ENCODE data around the gene RNF183. TPM values are rescaled to one million over a fixed set of nuclear protein-coding genes. Genes with fewer than 3 reads are reported as not detected.

The RNF183 gene
- total and polyA plus RNA-seq, 9 of the 15 experiments (the other 6 are each of a cell fraction or from before 2014, with no cell fraction given), result 0.04 to 2.0 (median 0.16) TPM; not detected in 5

GRCh38 chr9:113299800-113300292 is 3.3 kb downstream of the RNF183 start (continued):
- peak; percentile 27; the same call in 1 of the 2 replicates for TF ChIP-seq TOE1 (IDR thresholded peaks at IDR 0.05; ENCODE audit: borderline replicate concordance)
- TF ChIP-seq TOE1 (CRISPR knock-in tag; IDR thresholded peaks at IDR 0.05; ENCODE audit: borderline replicate concordance, low read depth), result no peak
- TF ChIP-seq SMARCA4 (IDR thresholded peaks at IDR 0.05), result peak; percentile 57; the same call in 1 of the 2 replicates
- TF ChIP-seq L3MBTL2 (IDR thresholded peaks at IDR 0.05), result 0 out of 2 replicates have a peak, but pooled peaks have one; percentile 13

DNA sequence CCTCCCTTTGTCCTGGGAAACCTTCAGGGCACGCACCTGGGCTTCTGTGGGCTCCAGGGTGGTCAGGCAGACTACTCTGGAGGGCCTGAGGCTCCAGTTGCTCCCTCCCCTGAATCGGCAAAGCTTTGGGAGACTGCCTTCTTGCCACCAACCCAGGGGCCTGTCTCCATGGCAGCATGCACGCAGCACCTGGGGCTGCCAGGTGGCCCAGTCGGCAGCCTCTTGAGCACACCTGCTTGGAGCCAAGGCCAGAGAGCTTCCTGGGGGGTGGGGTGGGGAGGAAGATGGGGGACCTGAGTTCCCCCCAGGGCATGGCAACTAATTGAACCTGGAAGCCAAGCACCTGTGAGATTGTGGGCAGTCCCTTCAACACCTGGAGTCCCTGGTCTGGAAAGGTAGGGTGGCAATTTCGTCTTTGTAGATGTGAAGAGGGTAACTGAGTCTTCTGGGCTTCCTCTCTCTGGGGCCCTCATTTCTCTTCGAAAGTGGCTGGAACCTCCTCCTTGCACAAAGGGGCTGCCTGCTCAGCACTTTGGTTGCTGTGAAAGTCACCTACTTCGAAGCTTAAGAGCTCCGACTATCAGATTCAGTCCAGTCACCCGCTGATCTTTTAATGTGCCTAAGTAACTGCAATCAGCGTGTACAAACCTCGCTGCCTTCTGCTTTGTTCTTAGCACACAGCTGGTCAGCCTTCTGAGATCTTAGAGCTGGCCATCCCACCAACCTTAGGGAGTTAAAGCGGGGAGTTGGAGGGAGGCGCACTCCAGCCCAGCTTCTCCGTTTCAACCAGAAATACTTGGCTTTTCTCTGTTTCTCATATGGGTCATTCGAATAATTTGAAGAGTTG is 4.0 kb downstream of the RNF183 start:
- peak in 1 of 4 experiments; percentile 28 for DNase-seq (ENCODE audit: extremely low read depth in 1 of 4, low spot score in 3 of 4)
- Histone ChIP-seq H3K9ac (ENCODE audit: insufficient read depth in 1 of 2, low read depth in 2 of 2, low read length in 2 of 2) (no peak overlapping the region), H3K9me3 (replicated peaks; ENCODE audit: control insufficient read depth, insufficient read depth, low read depth, low read length) (no peaks in the 10 kb centered on the region), H3K36me3 (ENCODE audit: control insufficient read depth, insufficient read depth, low read length) (no peaks in the 10 kb centered on the region), H3K4me3 (no peak overlapping the region), H3K27ac (ENCODE audit: extremely low read depth, low read depth, low read length) (no peak overlapping the region), H3K27me3 (ENCODE audit: control insufficient read depth in 2 of 2, insufficient read depth in 2 of 2, low read length in 2 of 2) (peaks cover 13 to 29% of the 10 kb centered on the region in 2 experiments), H3K4me1 (replicated peaks in 1 of 2; ENCODE audit: control insufficient read depth in 2 of 2, insufficient read depth in 2 of 2, low read length in 2 of 2) (peaks cover 19 to 21% of the 10 kb centered on the region in 2 experiments; a peak in 4 of 5 replicates), H2AFZ (ENCODE audit: low read depth, low read length) (peak overlapping the region; percentile 71), H3K9me1 (ENCODE audit: control insufficient read depth, insufficient read depth, low read length) (no peaks in the 10 kb centered on the region), H4K20me1 (replicated peaks; ENCODE audit: control insufficient read depth, insufficient read depth, low read length) (0 out of 2 replicates have a peak, but pooled peaks cover 3% of the 10 kb centered on the region), H3K4me2 (ENCODE audit: insufficient read depth, low read length) (no peak overlapping the region), H3K79me2 (ENCODE audit: control insufficient read depth, insufficient read depth, low read length) (no peaks in the 10 kb centered on the region)
- ChIA-PET POLR2A (interaction anchor here (0.5 to 1.5 kb wide), 8 partner anchors 9 to 354 kb away, joined by 3 to 6 read pairs (median 3); partner anchors contain the start of genes C9orf43 and POLE3), CTCF (ENCODE audit: low intra/inter-chr PET ratio) (no interaction called here)
- in situ Hi-C loops (cut with MboI), result no loop called here
- intact Hi-C loops (cut with micrococcal nuclease), result no loop called here
- no peak for FAIRE-seq
- TF ChIP-seq, protein P1, sequence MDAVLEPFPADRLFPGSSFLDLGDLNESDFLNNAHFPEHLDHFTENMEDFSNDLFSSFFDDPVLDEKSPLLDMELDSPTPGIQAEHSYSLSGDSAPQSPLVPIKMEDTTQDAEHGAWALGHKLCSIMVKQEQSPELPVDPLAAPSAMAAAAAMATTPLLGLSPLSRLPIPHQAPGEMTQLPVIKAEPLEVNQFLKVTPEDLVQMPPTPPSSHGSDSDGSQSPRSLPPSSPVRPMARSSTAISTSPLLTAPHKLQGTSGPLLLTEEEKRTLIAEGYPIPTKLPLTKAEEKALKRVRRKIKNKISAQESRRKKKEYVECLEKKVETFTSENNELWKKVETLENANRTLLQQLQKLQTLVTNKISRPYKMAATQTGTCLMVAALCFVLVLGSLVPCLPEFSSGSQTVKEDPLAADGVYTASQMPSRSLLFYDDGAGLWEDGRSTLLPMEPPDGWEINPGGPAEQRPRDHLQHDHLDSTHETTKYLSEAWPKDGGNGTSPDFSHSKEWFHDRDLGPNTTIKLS (IDR thresholded peaks at IDR 0.05; ENCODE audit: borderline replicate concordance, low read depth), result no peak
- TF ChIP-seq SMARCE1 (IDR thresholded peaks at IDR 0.05), result no peak
- TF ChIP-seq KDM2B (CRISPR knock-in tag; IDR thresholded peaks at IDR 0.05), result no peak
- no peak for TF ChIP-seq RFX5 (IDR thresholded peaks at IDR 0.05; ENCODE audit: low read depth, low read length)
- TF ChIP-seq CBX3 (IDR thresholded peaks at IDR 0.05; ENCODE audit: borderline replicate concordance in 1 of 2, low read length in 2 of 2), result no peak
- TF ChIP-seq, protein P2, sequence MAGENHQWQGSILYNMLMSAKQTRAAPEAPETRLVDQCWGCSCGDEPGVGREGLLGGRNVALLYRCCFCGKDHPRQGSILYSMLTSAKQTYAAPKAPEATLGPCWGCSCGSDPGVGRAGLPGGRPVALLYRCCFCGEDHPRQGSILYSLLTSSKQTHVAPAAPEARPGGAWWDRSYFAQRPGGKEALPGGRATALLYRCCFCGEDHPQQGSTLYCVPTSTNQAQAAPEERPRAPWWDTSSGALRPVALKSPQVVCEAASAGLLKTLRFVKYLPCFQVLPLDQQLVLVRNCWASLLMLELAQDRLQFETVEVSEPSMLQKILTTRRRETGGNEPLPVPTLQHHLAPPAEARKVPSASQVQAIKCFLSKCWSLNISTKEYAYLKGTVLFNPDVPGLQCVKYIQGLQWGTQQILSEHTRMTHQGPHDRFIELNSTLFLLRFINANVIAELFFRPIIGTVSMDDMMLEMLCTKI (IDR thresholded peaks at IDR 0.05; ENCODE audit: partially characterized antibody), result no peak
- no peak for TF ChIP-seq PPARD (CRISPR knock-in tag; IDR thresholded peaks at IDR 0.05)
- ATAC-seq, result peak; percentile 30
- BruUV-seq (replicated peaks), result no TSS peak
- WGBS (ENCODE audit: insufficient coverage, low coverage, missing lambda C conversion rate), result 16% methylated on average over 14 of the region's 15 CpGs
